WTC11 (cell line): ENCODE measurements around the gene ASL. TPM values are rescaled to one million over a fixed set of nuclear protein-coding genes. Genes with fewer than 3 reads are reported as not detected.
"Not testable (repeated sequence)": the region's sequence is repeated elsewhere in the genome, so short reads cannot be mapped to it uniquely, and the experiment has no call there.

Source experiments
- ATAC-seq: fragments of 200-7000 bp; cut with Tn5 transposase; 2 replicates; pipeline ENCODE4 v1.10.0; 2021; ENCODE audit warnings: mild to moderate bottlenecking, moderate library complexity
- CTCF ChIA-PET: fragments of 300-600 bp; sonication (Branson Sonifier 250); formaldehyde crosslinking; loops from one replicate; lab custom pipeline; 2021; ENCODE audit warnings: antibody characterized with exemption; lab: Charles Lee
- POLR2A ChIA-PET: fragments of 350-600 bp; sonication (Branson Sonifier 250); formaldehyde crosslinking; loops from one replicate; lab custom pipeline; 2021; ENCODE audit warnings: antibody characterized with exemption; lab: Charles Lee
- DNase-seq: peaks from one replicate; pipeline ENCODE4 v3.0.0; 2021; ENCODE audit warnings: low spot score
- H3K27ac Mint-ChIP-seq: 2 replicates; pipeline ENCODE4 v1.8.0; 2021; ENCODE audit warnings: mixed read lengths
- H3K27me3 Mint-ChIP-seq: 2 replicates; pipeline ENCODE4 v1.8.0; 2021; ENCODE audit warnings: low read depth, mild to moderate bottlenecking, moderate library complexity, mixed read lengths
- H3K36me3 Mint-ChIP-seq: 2 replicates; pipeline ENCODE4 v1.8.0; 2021; ENCODE audit warnings: mixed read lengths
- H3K4me1 Mint-ChIP-seq: 2 replicates; pipeline ENCODE4 v1.8.0; 2022; ENCODE audit warnings: mixed read lengths
- H3K4me3 Mint-ChIP-seq: 2 replicates; pipeline ENCODE4 v1.8.0; 2021; ENCODE audit warnings: mild to moderate bottlenecking, moderate library complexity, mixed read lengths
- H3K9me3 Mint-ChIP-seq: 2 replicates; pipeline ENCODE4 v1.8.0; 2021; ENCODE audit warnings: mixed read lengths
- ATF6 ChIP-seq: sonication (generic); formaldehyde crosslinking; IDR thresholded peaks from 2 replicates; pipeline ENCODE4 v1.8.1; 2023; ENCODE audit warnings: mild to moderate bottlenecking, missing genetic modification reagents
- ETV6 ChIP-seq: sonication (generic); formaldehyde crosslinking; IDR thresholded peaks from 2 replicates; pipeline ENCODE4 v1.8.1; 2022; ENCODE audit warnings: mild to moderate bottlenecking, missing genetic modification reagents
- FOXJ3 ChIP-seq: sonication (generic); formaldehyde crosslinking; IDR thresholded peaks from 2 replicates; pipeline ENCODE4 v1.9.0; 2021; ENCODE audit warnings: missing genetic modification reagents, mild to moderate bottlenecking, borderline replicate concordance
- FOXK1 ChIP-seq: sonication (generic); formaldehyde crosslinking; IDR thresholded peaks from 2 replicates; pipeline ENCODE4 v1.8.0; 2022; ENCODE audit warnings: mild to moderate bottlenecking, moderate library complexity, missing genetic modification reagents
- FOXP1 ChIP-seq: sonication (generic); formaldehyde crosslinking; IDR thresholded peaks from 2 replicates; pipeline ENCODE4 v1.8.0; 2022; ENCODE audit warnings: missing genetic modification reagents, mild to moderate bottlenecking, moderate library complexity, borderline replicate concordance
- FOXP4 ChIP-seq: sonication (generic); formaldehyde crosslinking; IDR thresholded peaks from 2 replicates; pipeline ENCODE4 v1.8.0; 2022; ENCODE audit warnings: mild to moderate bottlenecking, missing genetic modification reagents
- MAX ChIP-seq: sonication (generic); formaldehyde crosslinking; IDR thresholded peaks from 2 replicates; pipeline ENCODE4 v1.8.0; 2022; ENCODE audit warnings: mild to moderate bottlenecking, missing genetic modification reagents
- MXD4 ChIP-seq: fragments of 250-450 bp; sonication (Bioruptor Pico); IDR thresholded peaks from 2 replicates; pipeline ENCODE4 v1.8.0; 2021; ENCODE audit warnings: mild to moderate bottlenecking, moderate library complexity, borderline replicate concordance
- ZBTB21 ChIP-seq: sonication (generic); formaldehyde crosslinking; IDR thresholded peaks from 2 replicates; pipeline ENCODE4 v1.8.1; 2023; ENCODE audit warnings: mild to moderate bottlenecking, missing genetic modification reagents, borderline replicate concordance
- ZNF121 ChIP-seq: sonication (generic); formaldehyde crosslinking; IDR thresholded peaks from 2 replicates; pipeline ENCODE4 v1.8.0; 2023; ENCODE audit warnings: missing genetic modification reagents
- ZNF219 ChIP-seq: sonication (generic); formaldehyde crosslinking; IDR thresholded peaks from 2 replicates; pipeline ENCODE4 v1.8.0; 2023; ENCODE audit warnings: missing genetic modification reagents, mild to moderate bottlenecking, borderline replicate concordance
- total RNA-seq: library from RNA; stranded (reverse); gene quantifications from 3 replicates; pipeline ENCODE4 v1.2.3, GENCODE V29; 2021

ASL gene
- total RNA-seq, 1 experiment from 2014 or later, result 31.9 TPM

GRCh38 chr7:66039094-66039670 lies 36.4 kb upstream of the ASL start (continued):
- TF ChIP-seq ATF6 (CRISPR knock-in tag), result no peak
- no peak for TF ChIP-seq MXD4 (CRISPR knock-in tag)
- TF ChIP-seq ZBTB21 (CRISPR knock-in tag), result no peak
- no peak for TF ChIP-seq ZNF219 (CRISPR knock-in tag)
- TF ChIP-seq, all 79 proteins: peak for 0

GRCh38 chr7:66043681-66044497 lies 31.7 kb upstream of the ASL start:
- H3K9me3 Mint-ChIP-seq, result peaks cover 4% of the 10 kb centered on the region; the same call in 1 of the 2 replicates
- peaks cover 18% of the 10 kb centered on the region for H3K27me3 Mint-ChIP-seq
- DNase-seq (peak; percentile 60), ATAC-seq (peak; percentile 87)
- H3K4me3 Mint-ChIP-seq, result peak overlapping the region; percentile 72
- CTCF ChIA-PET, result interaction anchor here (0.6 to 3.0 kb wide), 2 partner anchors 13 to 450 kb away, joined by 3 to 11 read pairs; no protein-coding TSS in a partner anchor
- no peak overlapping the region for H3K27ac Mint-ChIP-seq
- no peaks in the 10 kb centered on the region for H3K36me3 Mint-ChIP-seq
- POLR2A ChIA-PET, result interaction anchor here (0.9 to 1.0 kb wide), 3 partner anchors 32 to 450 kb away, joined by 3 to 5 read pairs (median 3); partner anchors contain the start of gene ASL
- TF ChIP-seq FOXK1 (CRISPR knock-in tag), result peak; percentile 62; the same call in 1 of the 2 replicates
- peak; percentile 36; the same call in 1 of the 2 replicates for TF ChIP-seq FOXP1 (CRISPR knock-in tag)
- TF ChIP-seq FOXJ3 (CRISPR knock-in tag), result no peak
- TF ChIP-seq FOXP4 (CRISPR knock-in tag), result peak; percentile 60; the same call in 1 of the 2 replicates
- peak; percentile 68; the same call in 1 of the 2 replicates for TF ChIP-seq MAX (CRISPR knock-in tag)
- TF ChIP-seq ETV6 (CRISPR knock-in tag), result peak; percentile 90; the same call in 1 of the 2 replicates
- no peak for TF ChIP-seq ATF6 (CRISPR knock-in tag)
- peaks cover 4% of the 10 kb centered on the region for H3K4me1 Mint-ChIP-seq

GRCh38 chr7:66044498-66044854 lies 31.1 kb upstream of the ASL start:
- peak overlapping the region; percentile 72 for H3K4me3 Mint-ChIP-seq
- peaks cover 18% of the 10 kb centered on the region for H3K27me3 Mint-ChIP-seq
- H3K36me3 Mint-ChIP-seq, H3K27ac Mint-ChIP-seq, H3K9me3 Mint-ChIP-seq, DNase-seq, ATAC-seq, H3K4me1 Mint-ChIP-seq: not testable (repeated sequence)
- ChIA-PET POLR2A (interaction anchor here (0.9 to 1.0 kb wide), 3 partner anchors 31 to 449 kb away, joined by 3 to 5 read pairs (median 3); partner anchors contain the start of gene ASL), CTCF (interaction anchor here (0.7 to 3.0 kb wide), 2 partner anchors 14 to 496 kb away, joined by 3 to 11 read pairs; no protein-coding TSS in a partner anchor)
- TF ChIP-seq ZNF121 (CRISPR knock-in tag) (peak; percentile 78; the same call in 1 of the 2 replicates), FOXP1 (CRISPR knock-in tag) (0 out of 2 replicates have a peak, but pooled peaks have one; percentile 8)
